ENCODE measurements around the gene FANCC.

DNA sequence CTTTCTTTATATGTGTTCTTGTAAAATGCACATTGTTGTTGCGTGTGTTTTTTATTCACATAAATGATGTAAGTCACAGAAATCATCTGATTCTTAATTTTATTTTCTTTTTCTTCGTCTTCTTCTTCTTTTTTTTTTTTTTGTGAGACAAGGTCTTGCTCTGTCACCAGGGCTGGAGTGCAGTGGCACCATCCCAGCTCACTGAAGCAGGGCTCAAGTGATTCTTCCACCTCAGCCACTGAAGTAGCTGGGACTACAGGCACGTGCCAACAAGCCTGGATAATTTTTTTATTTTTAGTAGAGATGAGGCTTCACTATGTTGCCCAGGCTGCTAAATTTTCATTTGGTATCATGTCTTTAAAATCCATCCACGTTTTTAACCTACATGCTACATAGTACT, 28.5 kb upstream of the FANCC start:
- TF ChIP-seq YY1 (IDR thresholded peaks at IDR 0.05; ENCODE audit: low read depth) (no peak), CTCF (IDR thresholded peaks at IDR 0.05) (no peak), NFIC (IDR thresholded peaks at IDR 0.05; ENCODE audit: borderline replicate concordance) (no peak)
